Ishikawa (cell line): ENCODE measurements around the gene DAAM1.

Experiments used
- CEBPB ChIP-seq: IDR thresholded peaks from 2 replicates; pipeline ENCODE4 v1.6.1; 2012
- CREB1 ChIP-seq: IDR thresholded peaks from 2 replicates; pipeline ENCODE4 v1.6.1; 2012; ENCODE audit warnings: low read depth
- EGR1 ChIP-seq: IDR thresholded peaks from 2 replicates; pipeline ENCODE4 v1.6.1; 2012
- EP300 ChIP-seq: IDR thresholded peaks from 2 replicates; pipeline ENCODE4 v1.6.1; 2012; ENCODE audit warnings: borderline replicate concordance
- FOXM1 ChIP-seq: IDR thresholded peaks from 2 replicates; pipeline ENCODE4 v1.6.1; 2012; ENCODE audit warnings: low read depth, borderline replicate concordance
- MAX ChIP-seq: IDR thresholded peaks from 2 replicates; pipeline ENCODE4 v1.6.1; 2012
- NFIC ChIP-seq: IDR thresholded peaks from 2 replicates; pipeline ENCODE4 v1.6.1; 2012
- RAD21 ChIP-seq: IDR thresholded peaks from 2 replicates; pipeline ENCODE4 v1.6.1; 2012; ENCODE audit warnings: low read depth
- REST ChIP-seq: IDR thresholded peaks from 2 replicates; pipeline ENCODE4 v1.6.1; 2012; ENCODE audit warnings: low read depth, mild to moderate bottlenecking
- TAF1 ChIP-seq: IDR thresholded peaks from 2 replicates; pipeline ENCODE4 v1.6.1; 2012; ENCODE audit warnings: low read depth, mild to moderate bottlenecking
- TCF12 ChIP-seq: IDR thresholded peaks from 2 replicates; pipeline ENCODE4 v1.6.1; 2012; ENCODE audit warnings: low read depth
- TEAD4 ChIP-seq: IDR thresholded peaks from 2 replicates; pipeline ENCODE4 v1.6.1; 2012
- USF1 ChIP-seq: IDR thresholded peaks from 2 replicates; pipeline ENCODE4 v1.6.1; 2012
- YY1 ChIP-seq: IDR thresholded peaks from 2 replicates; pipeline ENCODE4 v1.6.1; 2012; ENCODE audit warnings: low read depth
- ZBTB7A ChIP-seq: IDR thresholded peaks from 2 replicates; pipeline ENCODE4 v1.6.1; 2012; ENCODE audit warnings: low read depth

Gene DAAM1

GRCh38 chr14:59317798-59318505 lies 129.5 kb downstream of the DAAM1 start:
- no peak for TF ChIP-seq MAX
- TF ChIP-seq ZBTB7A = no peak
- no peak for TF ChIP-seq EGR1
- TF ChIP-seq CREB1 = no peak
- no peak for TF ChIP-seq CEBPB
- TF ChIP-seq NFIC = no peak
- no peak for TF ChIP-seq TAF1
- no peak for TF ChIP-seq REST
- TF ChIP-seq EP300 = no peak
- TF ChIP-seq RAD21 = no peak
- TF ChIP-seq USF1 = no peak
- TF ChIP-seq FOXM1 = no peak
- TF ChIP-seq TCF12 = no peak
- no peak for TF ChIP-seq TEAD4
- TF ChIP-seq YY1 = no peak

- TF ChIP-seq TEAD4 (no peak), USF1 (no peak), REST (no peak)
These were observed 130.4 kb downstream of the DAAM1 start for GRCh38 chr14:59318908-59319307.

GRCh38 chr14:59320361-59320760 lies 131.9 kb downstream of the DAAM1 start:
- TF ChIP-seq EP300 (no peak), FOXM1 (no peak), REST (no peak), CEBPB (no peak), TCF12 (no peak), CREB1 (no peak), EGR1 (no peak), ZBTB7A (no peak), MAX (no peak), YY1 (no peak), TAF1 (no peak), NFIC (no peak), USF1 (no peak), RAD21 (no peak), TEAD4 (no peak)

GRCh38 chr14:59320763-59321625 lies 132.5 kb downstream of the DAAM1 start:
- no peak for TF ChIP-seq USF1
- TF ChIP-seq REST = no peak
- TF ChIP-seq TCF12 = no peak
- no peak for TF ChIP-seq MAX
- TF ChIP-seq CEBPB = no peak
